ENCODE data around the gene RSPH4A.

GRCh38 chr6:116661594-116661993, 45.3 kb downstream of the RSPH4A start:
- TF ChIP-seq, protein P1, sequence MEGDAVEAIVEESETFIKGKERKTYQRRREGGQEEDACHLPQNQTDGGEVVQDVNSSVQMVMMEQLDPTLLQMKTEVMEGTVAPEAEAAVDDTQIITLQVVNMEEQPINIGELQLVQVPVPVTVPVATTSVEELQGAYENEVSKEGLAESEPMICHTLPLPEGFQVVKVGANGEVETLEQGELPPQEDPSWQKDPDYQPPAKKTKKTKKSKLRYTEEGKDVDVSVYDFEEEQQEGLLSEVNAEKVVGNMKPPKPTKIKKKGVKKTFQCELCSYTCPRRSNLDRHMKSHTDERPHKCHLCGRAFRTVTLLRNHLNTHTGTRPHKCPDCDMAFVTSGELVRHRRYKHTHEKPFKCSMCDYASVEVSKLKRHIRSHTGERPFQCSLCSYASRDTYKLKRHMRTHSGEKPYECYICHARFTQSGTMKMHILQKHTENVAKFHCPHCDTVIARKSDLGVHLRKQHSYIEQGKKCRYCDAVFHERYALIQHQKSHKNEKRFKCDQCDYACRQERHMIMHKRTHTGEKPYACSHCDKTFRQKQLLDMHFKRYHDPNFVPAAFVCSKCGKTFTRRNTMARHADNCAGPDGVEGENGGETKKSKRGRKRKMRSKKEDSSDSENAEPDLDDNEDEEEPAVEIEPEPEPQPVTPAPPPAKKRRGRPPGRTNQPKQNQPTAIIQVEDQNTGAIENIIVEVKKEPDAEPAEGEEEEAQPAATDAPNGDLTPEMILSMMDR (IDR thresholded peaks at IDR 0.05 in 8 of 11, conservative IDR thresholded peaks at IDR 0.05 in 3 of 11) = no peak
- TF ChIP-seq POLR2AphosphoS5 (IDR thresholded peaks at IDR 0.05) (no peak), POLR2A (IDR thresholded peaks at IDR 0.05) (no peak)
